Measurements from ENCODE around the gene TBCD.

TBCD gene

DNA sequence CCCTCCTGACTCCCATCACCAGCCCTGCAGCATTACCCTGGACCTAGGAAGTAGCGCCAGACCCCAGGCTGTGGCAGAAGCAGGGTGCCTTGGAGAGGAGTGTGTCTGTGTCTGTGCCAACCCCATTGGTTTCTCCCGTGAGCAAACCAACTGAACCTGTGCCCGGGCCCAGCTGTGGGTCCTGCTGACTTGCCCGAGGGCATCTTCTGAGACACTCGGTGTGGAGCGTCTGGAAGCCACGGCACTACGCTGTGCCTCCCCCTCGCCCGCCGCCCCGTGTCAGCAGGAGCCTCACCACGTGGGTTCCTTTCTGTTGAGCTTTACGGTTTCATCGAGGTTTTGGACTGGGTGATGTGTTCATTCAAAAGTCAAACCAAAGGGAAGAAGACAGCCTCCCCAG is 60.2 kb downstream of the TBCD start:
- no peak for DNase-seq

DNA sequence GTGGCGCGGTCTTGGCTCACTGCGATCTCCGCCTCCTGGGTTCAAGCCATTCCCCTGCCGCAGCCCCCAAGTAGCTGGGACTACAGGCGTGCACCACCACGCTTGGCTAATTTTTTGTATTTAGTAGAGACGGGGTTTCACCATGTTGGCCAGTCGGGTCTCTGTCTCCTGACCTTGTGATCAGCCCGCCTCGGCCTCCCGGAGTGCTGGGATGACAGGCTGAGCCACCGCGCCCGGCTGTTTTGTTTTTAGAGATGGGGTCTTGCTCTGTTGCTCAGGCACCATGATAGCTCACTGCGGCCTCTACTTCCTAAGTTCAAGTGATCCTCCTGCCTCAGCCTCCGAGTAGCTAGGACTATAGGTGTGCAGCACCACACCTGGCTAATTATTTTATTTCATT is 60.7 kb downstream of the TBCD start:
- DNase-seq, result no peak

DNA sequence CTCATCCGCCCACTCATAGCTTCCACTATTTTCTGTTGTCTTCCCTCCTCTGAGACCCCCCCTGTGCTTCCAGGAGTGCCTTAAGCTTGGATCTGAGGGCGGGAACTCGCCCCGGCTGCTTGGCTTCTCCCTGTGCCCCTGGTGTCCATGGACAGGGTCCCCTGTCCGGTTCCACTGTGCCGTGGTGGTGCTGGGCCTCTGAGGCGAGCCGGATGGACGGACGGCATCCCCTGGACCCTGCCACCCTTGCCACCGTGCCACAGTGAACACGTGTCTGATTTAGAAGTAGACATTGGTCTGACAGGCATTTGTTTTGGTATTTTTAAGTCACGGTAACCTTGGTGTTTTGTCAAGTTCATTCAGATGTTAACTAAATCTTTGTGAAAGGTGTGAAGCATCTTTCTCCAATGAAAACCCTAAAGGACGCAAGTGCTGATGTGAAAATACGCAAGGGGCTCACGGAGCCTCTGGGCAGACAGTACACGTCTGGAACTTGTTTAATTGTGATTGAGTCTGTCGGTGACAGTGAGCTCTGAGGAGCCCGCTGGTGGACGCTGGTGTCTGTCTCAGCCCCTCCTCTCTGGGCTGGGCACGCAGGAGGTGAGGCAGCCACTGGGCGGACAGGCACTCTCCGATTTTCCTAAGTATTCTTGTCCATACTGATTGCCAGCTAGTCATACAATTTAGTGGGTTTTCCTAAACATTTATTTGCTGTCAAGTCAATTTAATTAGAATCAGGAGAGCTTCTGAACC is 61.6 kb downstream of the TBCD start:
- no peak for DNase-seq

- no peak for DNase-seq
Observed at GRCh38 chr17:82814834-82815233, 63.0 kb downstream of the TBCD start.

DNA sequence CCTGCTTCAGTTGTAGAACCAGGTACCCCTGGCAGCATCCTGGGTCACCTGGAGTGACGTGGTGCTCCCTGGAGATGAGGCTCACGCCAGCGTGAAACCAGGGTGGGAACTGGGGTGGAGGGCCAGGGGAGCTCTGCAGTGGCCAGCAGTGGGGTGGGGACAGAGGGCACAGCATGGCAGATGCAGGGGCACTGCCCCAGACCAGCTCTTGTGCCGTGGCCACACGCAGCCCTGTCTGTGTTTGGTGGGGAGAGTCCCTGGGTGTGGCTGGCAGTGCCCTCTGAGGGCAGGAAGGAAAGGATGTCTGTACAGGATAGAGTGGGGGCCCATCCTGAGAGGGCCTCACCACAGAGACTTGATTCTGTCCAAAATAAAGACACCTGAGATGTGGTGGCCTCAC is 63.5 kb downstream of the TBCD start:
- no peak for DNase-seq

- no peak for DNase-seq
Observed at GRCh38 chr17:82815790-82816305, 64.0 kb downstream of the TBCD start.

GRCh38 chr17:82816358-82816757 is 64.5 kb downstream of the TBCD start:
- peak in 1 of 4 experiments; percentile 5 for DNase-seq

- DNase-seq, result no peak
Observed at GRCh38 chr17:82817947-82818346, 66.1 kb downstream of the TBCD start.

DNA sequence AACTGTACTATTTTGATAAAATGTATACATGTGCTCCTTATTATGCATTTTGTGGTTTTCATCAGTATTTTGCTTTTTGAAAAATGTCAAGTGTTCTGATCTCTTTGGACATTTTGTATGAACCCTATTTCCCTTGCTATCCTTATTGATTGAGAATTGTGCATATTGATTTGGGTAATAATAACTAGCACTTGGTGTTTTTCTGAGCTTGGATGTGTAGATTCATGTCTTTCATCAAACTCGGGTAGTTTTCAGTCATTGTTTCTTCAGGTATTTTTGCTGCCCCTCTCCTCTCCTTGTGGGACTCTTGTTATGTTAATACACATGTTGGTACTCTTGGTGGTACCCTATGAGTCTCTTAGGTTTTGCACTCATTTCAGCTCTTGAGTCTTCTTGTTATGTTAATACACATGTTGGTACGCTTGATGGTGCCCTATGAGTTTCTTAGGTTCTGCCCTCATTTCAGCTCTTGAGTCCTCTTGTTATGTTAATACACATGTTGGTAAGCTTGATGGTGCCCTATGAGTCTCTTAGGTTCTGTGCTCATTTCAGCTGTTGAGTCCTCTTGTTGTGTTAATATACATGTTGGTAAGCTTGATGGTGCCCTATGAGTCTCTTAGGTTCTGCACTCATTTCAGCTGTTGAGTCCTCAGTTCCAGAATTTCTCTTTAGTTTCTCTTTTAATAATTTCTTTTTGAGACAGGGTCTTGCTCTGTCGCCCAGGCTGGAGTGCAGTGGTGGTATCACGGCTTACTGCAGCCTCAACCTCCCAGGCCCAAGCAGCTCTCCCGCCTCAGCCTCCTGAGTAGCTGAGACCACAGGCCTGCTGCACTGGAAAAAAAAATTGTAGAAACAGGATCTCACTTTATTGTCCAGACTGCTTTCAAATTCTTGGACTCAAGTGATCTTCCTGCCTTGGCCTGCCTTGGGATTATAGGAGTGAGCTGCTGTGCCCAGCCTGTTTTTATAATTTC is 68.7 kb downstream of the TBCD start:
- DNase-seq, result no peak

DNA sequence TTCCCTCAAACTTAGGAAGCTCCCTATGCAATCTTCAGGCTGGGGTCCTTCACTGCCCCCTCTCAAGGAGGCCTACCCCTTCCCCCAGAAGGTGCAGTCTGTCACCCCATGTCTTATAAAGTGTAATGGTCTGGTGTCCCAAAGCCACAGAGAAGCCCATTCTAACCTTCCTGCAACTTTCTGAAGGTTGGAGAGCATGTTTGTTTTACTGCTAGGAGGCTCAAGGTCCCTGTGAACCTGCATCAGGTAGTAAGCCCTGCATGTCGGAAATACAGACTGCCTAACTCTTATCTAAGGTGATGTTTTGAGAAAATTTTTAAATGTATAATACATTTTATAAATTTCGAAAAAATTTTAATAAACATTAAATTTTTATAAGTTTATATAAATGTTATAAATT is 69.7 kb downstream of the TBCD start:
- no peak for DNase-seq

- no peak for DNase-seq
Observed at GRCh38 chr17:82822281-82822680, 70.4 kb downstream of the TBCD start.

GRCh38 chr17:82823004-82823403 is 71.1 kb downstream of the TBCD start:
- DNase-seq, result no peak

DNA sequence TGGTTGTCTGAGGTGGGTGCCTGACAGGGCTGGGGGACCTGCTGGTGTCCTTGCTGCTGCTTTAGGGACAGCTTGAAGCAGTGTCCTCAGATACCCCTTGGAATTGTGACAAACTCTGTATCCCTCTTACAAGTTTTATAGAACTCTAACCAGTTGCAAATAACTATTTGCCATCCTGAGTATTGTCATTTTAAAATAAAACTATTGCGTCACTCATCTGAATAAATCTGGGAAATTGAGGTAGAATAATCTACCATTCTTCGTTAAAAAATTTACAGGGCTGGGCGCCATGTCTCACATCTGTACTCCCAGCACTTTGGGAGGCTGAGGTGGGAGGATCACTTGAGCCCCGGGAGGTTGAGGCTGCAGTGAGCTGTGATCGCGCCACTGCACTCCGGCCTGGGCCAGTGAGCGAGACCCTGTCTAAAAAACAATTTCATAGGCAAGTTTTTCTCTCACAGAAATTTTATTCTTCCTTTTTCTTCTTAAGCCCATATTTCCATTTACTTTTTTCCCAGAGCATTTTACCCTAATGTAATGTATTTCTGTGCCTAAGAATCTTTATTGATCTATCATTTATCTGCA is 73.8 kb downstream of the TBCD start:
- no peak for DNase-seq

DNA sequence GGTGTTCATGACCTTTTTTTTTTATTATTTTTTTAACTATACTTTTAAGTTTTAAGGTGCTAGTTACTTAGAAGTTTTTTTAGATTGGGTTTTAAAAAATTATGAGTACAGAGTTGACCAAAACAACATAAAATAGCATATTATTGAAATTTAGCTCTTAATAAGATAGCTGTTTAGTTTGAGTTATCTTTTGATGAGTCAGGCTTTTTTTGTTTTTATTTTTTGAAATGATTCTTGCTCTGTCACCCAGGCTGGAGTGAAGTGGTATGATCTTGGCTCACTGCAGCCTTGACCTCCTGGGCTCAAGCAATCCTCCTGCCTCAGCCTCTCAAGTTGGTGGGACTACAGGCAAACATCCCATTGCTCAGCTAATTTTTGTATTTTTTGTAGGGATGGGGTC is 74.3 kb downstream of the TBCD start:
- no peak for DNase-seq

DNA sequence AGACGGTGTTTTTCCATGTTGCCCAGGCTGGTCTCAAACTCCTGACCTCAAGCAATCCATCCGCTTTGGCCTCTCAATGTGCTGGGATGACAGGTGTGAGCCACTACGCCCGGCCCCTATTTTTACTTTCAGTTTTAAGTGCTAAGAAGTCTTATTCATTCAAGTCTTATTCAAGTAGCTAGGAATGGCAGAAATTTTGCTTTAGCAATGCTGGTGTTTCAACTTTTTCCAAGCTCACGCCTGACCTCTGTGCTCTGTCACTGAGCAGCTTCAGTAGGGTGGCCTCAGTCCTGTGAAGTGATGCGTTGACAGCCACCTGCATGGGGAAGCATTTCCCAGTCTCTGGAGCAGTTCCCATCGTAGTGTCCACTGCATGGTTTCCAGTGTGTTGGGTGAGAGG is 75.1 kb downstream of the TBCD start:
- DNase-seq, result no peak

DNA sequence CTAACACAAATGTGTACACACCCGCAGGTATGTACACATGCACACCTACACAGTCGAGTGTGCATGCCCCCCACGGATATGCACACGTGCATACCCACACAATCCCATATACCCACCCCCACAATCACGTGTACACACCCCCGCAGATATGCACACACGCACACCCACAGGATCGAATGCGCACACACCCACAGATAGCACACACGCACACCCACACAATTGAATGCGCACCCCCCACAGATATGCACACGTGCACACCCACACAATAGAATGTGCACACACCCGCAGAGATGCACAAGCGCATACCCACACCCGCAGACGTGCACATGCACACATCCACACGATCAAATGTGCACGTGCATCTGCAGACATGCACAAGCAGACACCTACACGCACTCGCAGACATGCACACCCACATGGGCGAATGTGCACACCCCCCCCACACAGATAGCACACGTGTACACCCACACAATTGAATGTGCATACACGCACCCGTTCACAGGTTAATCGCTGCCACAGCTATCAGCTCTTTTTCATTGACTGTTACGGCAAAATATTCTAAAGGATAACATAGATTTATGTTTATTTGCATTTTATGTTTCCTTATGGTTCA is 77.1 kb downstream of the TBCD start:
- no peak for DNase-seq

GRCh38 chr17:82830249-82830661 is 78.4 kb downstream of the TBCD start:
- DNase-seq, result no peak

DNA sequence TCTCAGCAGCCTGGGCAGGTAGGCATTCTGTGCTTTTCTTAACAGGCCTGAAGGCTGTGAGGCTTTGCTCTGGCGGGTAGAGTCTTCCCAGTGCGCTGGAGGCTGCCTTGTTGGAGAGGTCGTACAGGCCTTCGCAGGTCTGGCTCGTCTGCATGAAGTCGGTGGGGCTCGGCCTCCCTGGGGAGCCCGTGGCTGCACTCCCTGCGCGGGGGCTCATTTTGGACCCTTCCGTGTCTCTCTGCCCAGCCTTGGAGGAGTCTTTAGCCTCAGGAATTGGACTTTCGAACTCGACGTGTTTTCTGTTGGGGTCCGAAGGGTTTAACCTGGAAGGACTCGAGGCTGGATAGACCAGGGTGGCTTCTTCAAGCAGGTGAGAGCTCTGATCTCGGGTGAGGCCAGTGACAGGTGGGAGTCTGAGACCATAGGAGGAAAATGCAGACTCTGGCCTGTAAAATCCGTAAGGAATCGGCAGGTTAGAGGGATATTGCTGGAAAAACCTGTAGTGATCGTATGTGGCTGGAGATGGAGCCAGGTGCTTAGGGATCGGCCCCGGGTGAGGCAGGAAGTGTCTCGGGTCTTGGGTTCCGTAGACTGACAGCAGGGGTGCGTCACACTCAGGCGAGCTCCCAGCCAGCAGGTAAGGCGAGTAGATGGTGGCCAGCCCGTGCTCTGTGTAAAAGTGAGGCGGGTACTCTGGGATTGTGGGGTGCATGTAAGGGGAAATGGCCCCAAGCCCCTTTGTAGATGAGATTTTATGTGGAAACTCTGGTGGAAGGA is 79.4 kb downstream of the TBCD start:
- no peak for DNase-seq

DNA sequence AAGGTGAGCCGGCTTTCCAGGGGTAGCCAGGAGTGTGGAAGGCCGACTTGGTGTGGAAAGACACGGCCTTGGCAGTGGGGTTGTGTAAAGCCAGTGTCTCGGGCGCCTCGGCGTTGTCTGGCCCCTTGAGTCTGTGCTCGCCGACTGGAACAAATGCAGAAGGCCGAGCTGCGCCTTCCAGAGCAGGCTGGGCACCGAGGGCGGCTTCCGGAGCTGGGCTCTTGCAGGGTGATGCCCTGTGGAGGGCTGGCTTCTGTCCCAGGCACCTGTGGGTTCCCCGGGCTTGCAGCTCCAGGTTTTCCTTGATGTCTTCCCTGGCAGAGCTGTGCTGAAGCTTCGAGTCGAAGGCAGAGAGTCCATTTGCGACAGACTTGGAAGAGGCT is 79.9 kb downstream of the TBCD start:
- DNase-seq, result no peak

GRCh38 chr17:82832411-82832810 is 80.5 kb downstream of the TBCD start:
- DNase-seq, result no peak

DNA sequence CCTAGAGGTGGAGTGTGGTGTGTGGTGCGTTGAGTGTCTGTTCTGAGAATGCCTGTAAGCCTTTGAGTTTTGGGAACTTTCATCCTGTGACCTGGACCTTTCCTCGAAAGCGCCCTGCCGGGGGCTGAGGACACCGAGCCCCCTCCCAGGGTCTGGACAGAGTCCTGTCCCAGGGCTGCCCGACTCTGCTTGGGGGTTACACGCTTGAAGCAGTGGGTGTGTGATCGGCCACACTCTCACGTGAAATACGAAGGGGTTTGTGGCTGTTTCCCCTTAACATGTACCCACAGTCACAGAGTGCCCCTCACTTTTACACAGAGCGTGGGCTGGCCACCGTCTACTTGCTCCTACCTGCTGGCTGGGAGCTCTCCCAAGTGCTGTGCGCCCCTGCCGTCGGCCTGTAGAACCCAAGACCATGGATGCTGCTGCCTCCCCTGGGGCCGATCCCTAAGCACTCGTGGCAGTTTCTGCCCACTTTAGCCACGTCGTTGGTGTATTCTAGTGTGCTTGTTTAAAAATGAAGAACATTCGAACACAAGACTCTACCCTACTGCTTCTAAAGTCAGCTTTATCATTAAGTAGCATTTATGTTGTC is 81.1 kb downstream of the TBCD start:
- no peak for DNase-seq

DNA sequence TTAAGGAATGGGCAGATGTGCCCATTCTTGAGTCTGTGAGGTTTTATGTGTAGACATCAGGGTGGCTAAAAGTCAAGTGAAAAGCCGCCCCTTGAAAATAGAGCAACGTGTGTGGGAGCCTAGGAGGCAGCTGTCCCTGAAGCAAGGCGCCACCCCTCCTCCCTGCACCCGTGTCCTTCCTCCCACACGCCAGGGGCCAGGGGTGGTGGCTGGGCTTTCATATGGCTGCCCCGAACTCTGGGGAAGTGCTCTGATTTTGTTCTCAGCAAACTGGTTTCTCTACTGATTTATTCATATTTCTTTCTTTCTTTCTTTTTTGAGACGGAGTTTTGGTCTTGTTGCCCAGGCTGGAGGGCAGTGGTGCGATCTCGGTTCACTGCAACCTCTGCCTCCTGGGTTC is 83.3 kb downstream of the TBCD start:
- peak; percentile 64 to 85 (median 77) for DNase-seq

Measured in suppressor macrophage (primary cell).